ENCODE data around the gene ZMYND10.
"Not testable (repeated sequence)": the region's sequence is repeated elsewhere in the genome, so short reads cannot be mapped to it uniquely, and the experiment has no call there.

The ZMYND10 gene

DNA sequence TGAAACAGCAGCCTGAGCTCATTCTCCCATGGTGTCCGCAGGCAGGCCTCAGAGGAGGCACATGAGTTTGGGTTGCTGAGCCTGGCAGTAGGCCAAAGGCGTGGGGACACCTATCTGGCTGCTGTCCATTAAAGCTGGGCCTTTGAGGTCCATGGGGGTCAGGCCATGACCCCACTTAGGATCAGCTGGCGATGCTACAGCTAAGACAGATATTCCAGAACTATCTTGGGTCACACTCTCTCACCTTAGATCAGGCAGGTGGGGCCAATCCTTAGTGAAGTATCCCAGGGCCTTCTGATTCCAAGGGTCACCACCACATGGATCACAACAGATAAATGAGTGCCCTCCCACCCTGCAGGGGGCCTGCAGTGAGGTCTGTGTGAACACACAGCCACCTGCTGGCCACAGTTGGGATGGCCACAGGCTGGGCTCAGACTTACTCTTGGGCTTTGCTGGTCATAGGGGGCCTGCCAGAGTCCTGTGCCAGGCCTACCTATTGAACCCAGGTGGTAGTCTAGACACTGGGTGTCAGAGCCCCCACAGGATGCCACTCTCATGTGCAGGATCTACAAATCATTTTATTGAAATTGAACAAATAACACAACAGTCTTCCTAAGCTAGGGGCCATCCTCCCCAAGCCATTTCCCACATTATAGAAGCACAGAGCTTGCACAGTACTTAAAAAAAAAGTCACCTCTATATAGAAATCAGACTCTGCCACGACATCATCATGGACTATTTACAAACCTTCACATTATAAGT is 21.0 kb downstream of the ZMYND10 start:
- DNase-seq: peak; percentile 70 to 74

DNA sequence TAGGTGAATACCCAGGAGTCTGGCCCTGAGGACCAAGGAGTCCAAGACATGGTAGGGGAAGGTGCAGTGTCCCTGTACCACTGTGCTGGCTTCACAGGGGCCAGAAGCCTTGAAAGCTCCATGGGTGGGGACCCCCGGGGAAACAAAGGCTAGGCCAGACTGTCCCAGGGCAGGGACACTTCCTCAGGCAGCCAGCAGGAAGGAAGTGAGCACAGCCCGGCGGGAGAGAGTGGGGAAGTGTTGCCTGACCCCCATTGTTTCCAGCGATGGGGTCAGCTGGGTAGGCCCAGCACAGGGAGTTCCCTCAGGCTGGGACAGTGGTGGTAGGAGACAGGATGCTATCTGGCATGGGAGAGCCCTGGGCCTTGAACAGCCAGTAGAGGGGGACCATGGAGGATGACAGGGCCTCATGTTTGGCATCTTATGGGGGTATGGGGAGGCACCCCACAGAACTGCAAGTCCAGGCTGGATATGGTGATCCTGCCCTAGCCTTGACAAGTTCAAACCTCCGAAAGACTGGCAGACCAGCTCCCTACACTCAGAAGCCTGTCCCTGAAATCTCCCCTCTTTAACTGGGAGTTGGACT is 21.8 kb downstream of the ZMYND10 start:
- DNase-seq: no peak

DNA sequence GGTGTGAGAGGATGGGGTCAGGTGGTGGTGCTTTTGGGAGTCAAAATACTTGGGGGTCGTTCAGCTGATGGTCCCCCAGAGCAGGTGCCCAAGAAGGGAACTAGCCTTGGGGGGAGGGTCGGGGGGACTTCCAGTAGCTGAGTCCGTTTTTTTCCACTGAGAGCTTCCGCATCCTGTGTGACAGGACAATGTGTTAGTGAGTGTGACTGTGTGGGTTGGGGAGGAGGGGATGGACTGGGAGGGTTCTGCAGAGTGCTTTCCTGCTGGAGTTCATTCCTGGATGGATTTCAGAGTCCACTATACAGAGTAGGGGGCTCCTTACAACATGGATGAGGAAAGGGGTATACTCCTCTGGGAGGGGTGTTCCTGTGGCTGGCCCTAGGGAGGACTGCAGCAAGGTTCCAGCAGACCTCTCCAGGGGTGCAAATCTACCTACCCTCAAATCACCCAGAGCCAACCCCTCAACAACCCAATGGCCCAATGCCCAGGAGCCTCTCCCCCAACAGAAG is 22.4 kb downstream of the ZMYND10 start:
- DNase-seq: peak; percentile 37 to 51

DNA sequence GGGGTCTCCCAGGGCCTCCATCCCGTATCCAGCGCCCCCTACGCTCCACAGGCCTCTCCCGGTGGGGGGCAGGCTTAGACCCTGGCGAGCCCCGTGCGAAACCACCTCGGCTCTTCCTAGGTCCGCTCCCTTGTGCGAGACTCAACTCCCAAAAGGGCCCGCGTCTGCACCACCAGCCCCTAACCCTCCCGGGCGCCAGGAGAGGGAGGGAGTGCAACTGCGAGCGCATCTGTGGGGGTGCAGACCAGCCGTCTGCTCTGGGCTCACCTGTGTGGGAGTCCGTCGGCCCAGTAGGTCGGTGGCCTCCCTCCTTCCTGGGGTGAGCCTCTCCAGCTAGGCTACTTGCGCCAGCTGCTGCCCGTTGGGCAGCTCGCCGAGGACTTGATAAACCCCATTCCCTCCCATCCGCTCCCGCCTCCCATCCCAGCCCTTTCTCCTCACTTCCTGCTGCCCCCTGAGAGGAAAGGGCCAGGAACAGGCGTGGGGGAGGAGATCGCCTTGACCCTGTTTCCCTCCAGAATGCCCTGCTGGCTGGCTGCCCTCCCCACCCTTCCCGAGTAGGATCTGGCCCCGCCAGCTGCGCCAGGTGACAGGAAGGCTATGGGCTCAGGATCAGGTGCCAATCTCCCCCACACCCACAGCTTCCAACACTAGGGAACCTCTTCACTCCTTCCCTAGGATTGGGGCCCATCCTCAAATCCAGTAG is 23.0 kb downstream of the ZMYND10 start, which contains the start of gene HYAL2:
TSS of gene HYAL2 (minus strand) at position 360 of the 706 bp plus-strand sequence. CDS start 2,256 bp downstream, outside the sequence.
- DNase-seq: peak; percentile 54 to 74

DNA sequence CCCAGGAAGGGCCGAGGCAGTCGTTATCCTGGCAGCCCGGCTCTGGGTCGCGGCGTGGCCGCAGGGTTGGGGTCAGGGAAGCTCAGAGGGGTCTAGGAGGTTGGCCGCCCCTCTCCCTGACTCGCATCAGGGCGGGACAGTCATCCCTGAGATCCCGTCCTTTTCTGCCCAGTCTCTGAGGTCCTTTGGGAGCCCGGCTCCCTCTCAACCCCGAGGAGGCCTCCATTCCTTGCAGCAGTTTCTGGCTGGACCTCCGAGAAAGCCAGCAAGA is 23.5 kb downstream of the ZMYND10 start:
- no peak for DNase-seq

DNA sequence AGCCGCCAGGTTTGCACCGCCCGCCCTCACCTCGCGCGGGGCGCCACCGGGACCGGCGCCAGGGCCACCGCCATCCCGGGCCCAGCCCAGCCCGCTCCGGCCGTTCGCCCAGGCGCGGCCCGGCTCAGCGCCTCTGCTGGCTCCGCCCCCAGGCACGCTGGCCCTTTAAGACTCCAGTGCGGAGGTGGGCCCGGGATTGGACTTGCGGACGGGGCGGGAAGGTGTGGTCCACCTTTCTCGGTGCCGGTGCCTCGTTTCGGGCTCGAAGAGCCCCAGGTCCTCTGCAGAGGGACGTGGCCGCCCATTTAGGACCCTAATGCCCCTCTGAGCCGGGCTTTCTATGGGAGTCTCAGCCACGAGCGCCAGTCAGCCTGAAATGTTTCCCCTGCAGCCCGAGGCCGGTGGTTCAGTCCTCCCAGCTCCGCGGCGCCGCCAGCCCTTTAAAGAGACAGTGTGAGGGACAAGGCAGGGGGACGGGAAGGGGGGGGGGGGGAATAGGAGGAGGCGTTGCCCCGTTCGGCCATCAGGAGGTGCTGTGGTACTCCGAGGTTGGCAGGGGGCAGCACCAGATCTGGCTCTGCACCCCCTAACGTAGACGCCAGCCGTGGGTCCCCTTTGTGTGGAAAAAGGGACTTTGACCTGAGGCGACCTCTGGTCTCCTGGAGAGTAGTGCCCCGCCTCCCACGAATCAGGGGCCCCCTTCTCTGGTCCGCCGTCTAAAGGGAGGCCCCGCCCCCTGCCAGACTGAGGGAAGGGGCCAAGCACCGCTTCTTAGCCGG is 24.0 kb downstream of the ZMYND10 start:
- DNase-seq: peak; percentile 79 to 88

DNA sequence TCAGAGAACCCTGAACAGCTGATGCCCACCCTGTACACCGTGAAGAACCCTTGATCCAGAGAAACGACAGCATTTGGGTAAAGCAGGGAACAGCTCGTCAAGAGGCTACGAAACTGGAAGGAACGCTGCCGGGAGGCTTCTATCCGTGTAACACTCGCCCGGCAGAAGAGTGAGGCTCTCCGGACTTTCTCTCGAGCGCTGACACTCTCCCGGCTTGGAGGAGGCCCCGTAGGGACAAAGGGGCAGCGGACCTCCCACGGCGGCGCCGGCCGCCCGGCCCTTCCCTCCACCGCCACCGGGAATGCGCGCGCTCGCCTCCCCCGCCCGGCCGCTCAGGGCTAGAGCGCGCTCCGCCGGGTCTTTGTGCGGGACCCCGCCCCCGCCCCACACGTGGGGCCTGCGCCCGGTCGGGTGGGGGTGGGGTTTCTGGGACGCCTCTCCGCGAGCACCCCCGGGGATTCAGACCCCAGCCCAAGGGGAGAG is 24.6 kb downstream of the ZMYND10 start:
- DNase-seq: peak; percentile 62 to 72

DNA sequence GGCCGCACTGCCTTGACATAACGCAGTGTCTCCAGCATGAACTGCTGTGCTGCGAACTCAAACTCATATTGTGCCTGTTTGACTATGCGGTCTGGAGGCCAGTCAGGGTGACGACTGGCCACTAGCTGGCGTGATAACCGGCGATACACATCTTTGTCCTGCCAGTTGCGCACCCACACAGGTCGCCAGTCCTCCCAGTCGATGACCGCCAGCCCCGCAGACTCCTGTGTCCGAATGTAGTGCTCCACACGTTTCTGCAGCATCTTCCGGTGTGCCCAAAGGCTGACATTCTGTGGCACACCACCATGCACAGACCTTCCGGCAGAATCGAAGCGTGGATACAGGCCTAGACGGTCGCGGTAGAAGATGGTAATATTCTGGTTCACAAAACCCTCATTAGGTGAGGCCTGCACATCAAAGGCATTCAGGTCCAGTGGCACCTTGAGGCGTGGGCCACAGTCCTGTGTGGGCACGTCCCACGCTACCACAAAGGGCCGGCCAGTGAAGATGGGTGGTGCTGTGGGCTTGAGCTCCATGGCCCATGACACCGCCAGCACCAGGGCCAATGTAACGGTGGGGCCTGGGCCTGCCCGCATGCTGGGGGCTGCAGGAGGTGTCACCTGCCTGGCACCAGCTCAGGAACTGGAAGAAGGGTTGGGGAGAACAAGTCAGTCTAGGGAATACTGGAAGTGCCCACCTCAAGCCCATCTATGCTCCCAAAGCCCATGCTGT is 25.5 kb downstream of the ZMYND10 start:
- DNase-seq: no peak

DNA sequence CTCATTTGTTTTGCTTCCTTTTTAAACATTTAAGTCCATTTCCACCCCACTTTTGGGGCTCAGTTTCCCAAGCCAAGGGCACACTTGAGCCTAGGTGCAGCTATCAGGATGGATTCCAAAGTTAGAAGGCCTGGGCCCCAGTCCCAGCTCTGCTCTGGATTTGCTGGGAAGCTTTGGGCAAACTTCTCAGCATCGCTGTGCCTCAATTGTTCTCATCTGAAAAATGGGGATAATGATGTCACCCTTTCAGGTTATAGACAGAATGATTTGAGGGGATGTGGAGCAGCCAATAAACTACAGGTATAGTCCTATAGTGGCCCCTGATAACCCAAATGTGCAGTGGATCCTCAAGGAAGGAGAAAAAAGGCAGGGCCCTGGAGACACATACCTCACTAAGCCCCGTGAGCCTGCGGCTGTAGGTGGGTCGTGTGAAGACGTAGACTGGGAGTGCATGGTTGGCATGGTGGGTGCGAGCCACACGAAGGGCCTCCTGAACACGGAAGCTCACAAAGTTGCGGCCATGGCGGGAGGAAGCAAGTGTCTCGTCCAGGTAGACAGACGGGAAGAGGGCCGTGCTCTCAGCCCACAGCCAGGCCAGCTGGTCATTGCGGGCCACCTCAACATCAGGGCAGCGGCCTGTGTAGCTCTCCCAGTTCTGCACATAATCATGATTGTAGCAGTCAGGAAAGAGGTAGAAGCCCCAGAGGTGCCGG is 26.2 kb downstream of the ZMYND10 start:
- DNase-seq: no peak

DNA sequence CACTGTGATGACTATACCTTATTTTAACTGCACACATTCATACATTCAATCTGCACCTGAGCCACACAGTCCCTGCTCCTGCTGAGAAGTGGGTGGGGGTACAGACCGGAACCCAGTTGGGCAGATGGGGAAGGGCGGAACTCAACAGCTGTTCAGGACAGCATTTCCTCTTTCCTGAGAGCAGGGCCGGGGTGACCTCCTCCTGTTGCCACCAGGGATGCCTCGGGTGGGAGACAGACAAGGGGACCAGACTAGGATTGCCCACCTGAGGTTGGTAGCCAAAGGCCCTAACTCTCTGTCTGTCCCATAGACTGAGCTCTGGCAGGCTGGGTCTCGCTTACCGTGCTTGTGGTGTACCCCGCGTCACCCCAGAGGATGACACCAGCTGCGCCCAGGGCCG is 26.9 kb downstream of the ZMYND10 start:
- no peak for DNase-seq

DNA sequence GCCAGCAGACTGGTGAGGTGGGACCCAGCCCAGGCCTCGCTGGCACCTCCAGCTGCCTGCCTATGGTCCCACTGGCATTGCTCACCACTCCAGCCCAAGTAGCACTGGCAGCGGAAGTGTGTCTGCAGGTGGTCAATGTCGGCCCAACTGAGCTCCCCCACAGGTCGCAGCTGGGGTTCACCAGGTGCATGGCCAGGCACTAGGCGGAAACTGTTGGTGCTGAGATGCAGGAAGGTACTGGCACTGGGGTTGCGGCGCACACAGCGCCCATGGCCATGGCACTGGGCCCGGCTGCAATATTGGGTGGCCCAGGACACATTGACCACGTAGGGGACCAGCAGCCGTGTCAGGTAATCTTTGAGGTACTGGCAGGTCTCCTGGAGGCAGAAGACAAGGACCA is 27.4 kb downstream of the ZMYND10 start:
- no peak for DNase-seq

DNA sequence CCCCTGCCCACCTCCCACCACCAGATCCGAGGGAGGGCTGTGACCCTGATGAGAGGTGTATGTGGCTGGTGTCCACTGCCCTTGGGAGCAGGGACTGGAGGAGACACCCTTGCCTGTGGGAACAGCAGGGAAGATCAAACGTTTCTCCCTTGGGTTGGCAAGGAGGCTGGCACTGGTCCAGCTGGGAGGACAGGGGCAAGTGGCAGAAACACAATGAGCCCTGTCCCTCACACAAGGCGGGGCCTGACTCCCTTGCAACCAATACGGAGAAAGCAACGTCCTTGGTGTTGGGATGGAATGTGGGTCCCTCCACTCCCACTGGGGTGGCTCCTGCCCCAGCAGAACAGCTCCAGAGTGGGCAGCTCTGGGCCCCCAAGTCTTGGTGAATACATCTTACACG is 28.2 kb downstream of the ZMYND10 start:
- DNase-seq: no peak

DNA sequence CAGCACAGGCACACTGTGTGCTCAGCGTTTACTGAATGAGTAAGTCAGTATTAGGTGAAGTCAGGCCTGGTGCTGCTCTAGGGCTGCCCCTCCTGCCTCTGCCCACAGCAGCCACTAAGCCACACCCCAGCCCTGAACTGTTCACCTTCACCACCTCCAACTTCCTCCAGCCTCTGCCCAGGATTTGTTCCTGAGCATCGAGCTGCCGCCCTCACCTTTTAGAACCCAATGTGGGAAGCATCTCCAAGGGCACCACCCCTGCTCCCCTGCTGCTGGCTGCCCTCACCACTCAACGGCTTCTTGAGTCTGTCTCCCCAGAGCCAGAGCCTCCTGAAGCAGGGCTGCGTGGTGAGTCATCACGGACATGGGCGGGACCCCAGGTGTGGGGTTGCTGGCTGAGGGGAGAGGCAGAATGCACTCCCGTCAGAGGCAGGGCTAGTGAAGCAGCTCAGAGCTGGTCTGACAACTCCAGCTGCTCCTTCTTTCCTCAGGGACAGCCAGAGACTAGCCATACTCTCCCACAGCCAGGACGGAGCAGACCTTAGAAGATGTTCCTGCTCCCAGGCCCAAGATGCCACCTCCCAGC is 28.8 kb downstream of the ZMYND10 start:
- DNase-seq: no peak

DNA sequence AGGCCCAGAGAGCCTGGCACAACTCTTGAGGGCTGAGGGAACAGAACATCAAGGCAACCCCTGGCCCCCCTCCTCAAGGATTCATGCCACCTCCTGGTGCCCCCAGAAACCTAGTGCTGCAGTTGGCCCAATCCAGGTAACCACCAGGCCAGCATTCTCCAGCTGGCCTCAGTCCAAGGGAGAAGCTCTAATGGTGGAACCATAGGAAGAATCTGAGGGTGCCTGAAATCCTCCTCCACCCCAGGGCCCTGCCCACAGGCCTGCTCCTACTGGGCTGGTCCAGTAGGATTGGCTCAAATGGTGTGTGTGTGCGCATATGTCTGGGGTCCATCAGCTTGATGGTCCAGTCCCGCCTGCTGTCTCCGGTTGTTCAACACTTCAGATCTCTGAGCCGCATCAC is 30.7 kb downstream of the ZMYND10 start:
- no peak for DNase-seq

DNA sequence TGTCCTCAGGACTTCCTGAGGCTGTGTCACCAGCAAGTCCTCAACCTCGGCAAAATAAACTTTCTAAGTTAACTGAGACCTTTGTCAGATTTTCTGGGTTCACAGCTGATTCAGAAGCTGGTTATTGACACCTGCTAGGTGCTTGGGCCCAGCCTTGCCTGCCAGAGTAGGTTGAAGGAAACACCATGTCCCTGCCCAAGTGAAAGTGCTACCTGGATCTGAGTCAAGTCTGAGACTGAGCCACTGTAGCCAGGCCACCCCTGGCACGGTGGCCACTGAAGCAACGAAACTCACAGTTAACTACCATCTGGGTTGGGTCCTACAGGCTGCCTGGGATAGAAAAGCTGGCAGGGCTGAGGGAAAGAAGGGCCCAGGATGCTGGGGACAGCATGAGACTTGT is 31.2 kb downstream of the ZMYND10 start:
- DNase-seq: no peak

DNA sequence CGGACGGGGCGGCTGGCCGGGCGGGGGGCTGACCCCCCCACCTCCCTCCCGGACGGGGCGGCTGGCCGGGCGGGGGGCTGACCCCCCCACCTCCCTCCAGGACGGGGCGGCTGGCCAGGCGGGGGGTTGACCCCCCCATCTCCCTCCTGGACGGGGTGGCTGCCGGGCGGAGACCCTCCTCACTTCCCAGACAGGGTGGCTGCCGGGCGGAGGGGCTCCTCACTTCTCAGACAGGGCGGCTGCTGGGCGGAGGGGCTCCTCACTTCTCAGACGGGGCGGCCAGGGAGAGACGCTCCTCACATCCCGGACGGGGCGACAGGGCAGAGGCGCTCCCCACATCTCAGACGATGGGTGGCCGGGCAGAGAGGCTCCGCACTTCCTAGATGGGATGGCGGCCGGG is 33.5 kb downstream of the ZMYND10 start:
- DNase-seq: not testable (repeated sequence)

DNA sequence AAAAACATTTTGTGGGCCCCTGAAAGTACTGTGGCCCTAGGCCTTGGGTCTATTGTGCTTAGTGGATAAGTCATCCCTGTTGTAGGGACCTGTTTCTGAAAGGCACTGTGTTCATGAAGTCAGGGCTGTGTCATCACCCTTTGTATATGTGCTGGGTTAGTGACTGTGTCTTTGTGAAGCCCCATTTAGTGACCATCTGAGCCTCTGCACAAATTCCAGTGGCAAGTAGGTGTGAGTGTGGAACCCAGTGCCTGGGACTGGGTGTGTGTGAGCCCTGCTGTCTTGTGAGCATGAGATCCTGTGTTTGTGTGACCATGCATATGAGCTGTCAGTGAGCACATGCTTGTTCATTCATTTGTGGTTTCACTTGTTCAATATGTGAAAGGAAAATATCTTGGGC is 40.9 kb downstream of the ZMYND10 start:
- DNase-seq: no peak

DNA sequence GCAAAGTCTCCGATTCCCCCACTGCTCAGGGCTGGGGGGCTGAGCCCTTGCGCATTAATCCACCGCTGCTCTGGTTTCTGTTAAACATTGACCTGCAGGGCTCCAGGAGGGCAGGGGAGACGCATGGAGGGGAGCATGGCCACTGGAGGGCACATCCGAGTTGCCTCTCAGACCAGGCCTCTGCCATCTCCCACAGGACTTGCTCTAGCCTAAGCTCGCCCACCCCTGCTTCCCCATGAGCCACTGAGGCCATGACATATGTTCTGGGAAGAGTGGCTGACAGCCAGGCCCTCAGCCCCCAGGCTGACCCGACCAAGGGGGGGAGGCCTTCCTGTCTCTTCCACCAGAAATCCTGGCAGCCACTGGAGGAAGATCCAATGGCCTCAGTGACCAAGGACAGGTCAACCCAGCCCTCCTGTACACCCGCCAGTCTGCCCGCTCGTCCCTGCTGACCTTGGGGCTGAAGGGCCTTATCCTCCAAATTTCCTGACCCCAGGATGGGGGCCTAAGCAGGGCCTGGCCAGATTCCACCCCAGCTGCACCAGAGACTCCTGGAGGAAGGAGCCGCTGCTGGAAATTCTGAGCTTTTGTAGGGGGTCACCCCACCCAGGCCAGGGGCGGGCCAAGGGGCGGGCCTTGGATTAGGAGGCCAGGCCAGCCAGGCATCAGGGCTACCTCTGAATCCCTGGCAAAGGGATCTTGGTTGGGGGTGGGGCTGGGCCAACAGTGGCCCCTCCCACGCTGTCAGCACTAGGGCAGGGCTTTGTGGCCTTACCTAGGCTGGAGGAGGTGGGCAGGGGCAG is 42.3 kb downstream of the ZMYND10 start, which contains the start of gene HYAL1:
TSS of gene HYAL1 (minus strand) at position 562 of the 803 bp plus-strand sequence. CDS start 618 bp downstream, outside the sequence.
- DNase-seq: no peak

DNA sequence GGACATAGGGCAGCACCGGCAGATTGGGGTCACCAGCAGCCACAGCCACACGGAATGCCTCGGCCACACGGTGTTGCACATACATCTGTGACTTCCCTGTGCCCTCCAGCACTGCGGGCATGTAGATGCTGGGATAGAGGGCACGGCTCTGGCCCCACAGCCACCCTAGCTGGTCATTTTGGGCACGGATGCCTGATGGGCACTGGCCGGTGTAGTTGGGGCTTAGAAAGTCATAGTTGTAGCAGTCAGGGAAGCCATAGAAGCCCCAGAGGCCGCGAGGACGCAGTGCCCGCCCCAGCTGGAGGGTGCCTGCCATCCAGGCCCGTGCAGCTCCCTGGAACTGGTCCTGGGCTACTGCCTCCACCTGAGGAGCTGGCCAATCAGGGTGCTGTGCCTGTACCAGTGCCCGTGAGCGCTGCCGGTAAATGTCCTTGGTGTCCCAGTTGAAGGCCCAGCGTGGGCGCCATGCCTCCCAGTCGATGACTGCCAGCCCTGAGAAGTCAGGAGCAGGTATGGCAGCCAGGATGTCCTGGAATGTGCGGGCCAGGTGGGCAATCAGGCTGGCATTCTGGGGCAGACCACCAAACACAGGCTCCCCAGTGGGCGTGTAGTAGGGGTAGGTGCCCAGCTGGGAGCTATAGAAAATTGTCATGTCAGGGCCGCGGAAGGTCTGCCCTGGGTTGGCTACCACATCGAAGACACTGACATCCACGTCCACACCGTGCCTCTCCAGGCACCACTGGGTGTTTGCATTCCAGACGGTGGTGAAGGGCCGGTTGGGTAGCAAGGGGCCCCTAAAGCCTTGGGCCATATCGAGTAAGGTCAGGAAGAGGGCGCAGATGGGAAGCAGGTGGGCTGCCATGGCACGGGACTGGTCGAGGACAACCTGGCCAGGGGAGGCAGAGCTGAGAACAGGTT is 43.2 kb downstream of the ZMYND10 start:
- no peak for DNase-seq

Measured in SHP77 (cell line).